H1 (cell line): ENCODE measurements around the gene ZMIZ1.

ENCODE experiments used
- BACH1 ChIP-seq: IDR thresholded peaks from 2 replicates; pipeline ENCODE4 v1.6.1; 2012; ENCODE audit warnings: low read length, improper control_type of control experiment
- CHD2 ChIP-seq: IDR thresholded peaks from 2 replicates; pipeline ENCODE4 v1.6.1; 2012; ENCODE audit warnings: low read length, improper control_type of control experiment
- CHD7 ChIP-seq: fragments of 300-600 bp; sonication (generic); IDR thresholded peaks from 2 replicates; pipeline ENCODE4 v1.7.1; 2012; ENCODE audit warnings: low read length, moderate library complexity, mild to moderate bottlenecking, inconsistent platforms; ENCODE audit not compliant: insufficient replicate concordance
- CTCF ChIP-seq, 3 experiments: IDR thresholded peaks; 1 replicate in 2 of 3; 2 replicates in 1 of 3; pipeline versions ENCODE4 v1.5.1 to v1.6.1; 2011; ENCODE audit warnings: low read length in 3 of 3, mild to moderate bottlenecking in 3 of 3, inconsistent platforms in 2 of 3, low read depth in 1 of 3, moderate library complexity in 1 of 3; ENCODE audit not compliant: insufficient read depth in 1 of 3; ENCODE audit errors: control extremely low read depth in 1 of 3
- EP300 ChIP-seq, 2 experiments: IDR thresholded peaks; 1 replicate in 1 of 2; 2 replicates in 1 of 2; pipeline ENCODE4 v1.6.1; 2011 to 2012; ENCODE audit warnings: low read depth in 2 of 2, low read length in 2 of 2, mild to moderate bottlenecking in 2 of 2, borderline replicate concordance in 1 of 2, inconsistent platforms in 1 of 2, moderate library complexity in 1 of 2
- EZH2 ChIP-seq: fragments of 200-600 bp; sonication (generic); IDR thresholded peaks from 2 replicates; pipeline ENCODE4 v1.7.1; 2012; ENCODE audit warnings: low read depth, mild to moderate bottlenecking, moderate library complexity, low read length, inconsistent platforms; ENCODE audit not compliant: severe bottlenecking
- POLR2A ChIP-seq, 2 experiments: IDR thresholded peaks; 1 replicate in 1 of 2; 2 replicates in 1 of 2; pipeline ENCODE4 v1.6.1; 2011; ENCODE audit warnings: low read depth in 2 of 2, low read length in 2 of 2, mild to moderate bottlenecking in 2 of 2; ENCODE audit errors: control extremely low read depth in 1 of 2
- RNF2 ChIP-seq: fragments of 200-900, 300-1000 bp; sonication (generic); IDR thresholded peaks from 2 replicates; pipeline ENCODE4 v1.7.1; 2016; ENCODE audit warnings: borderline replicate concordance, low read depth, mild to moderate bottlenecking, antibody characterized with exemption, low read length; ENCODE audit not compliant: poor library complexity, severe bottlenecking; ENCODE audit errors: missing control alignments
- SRF ChIP-seq: IDR thresholded peaks from 2 replicates; pipeline ENCODE4 v1.6.1; 2011; ENCODE audit warnings: mild to moderate bottlenecking, low read depth, low read length, moderate library complexity
- TEAD4 ChIP-seq: IDR thresholded peaks from 2 replicates; pipeline ENCODE4 v1.6.1; 2012; ENCODE audit warnings: low read depth, low read length, inconsistent platforms, mixed read lengths
- USF2 ChIP-seq: IDR thresholded peaks from 2 replicates; pipeline ENCODE4 v1.6.1; 2011; ENCODE audit warnings: low read length, improper control_type of control experiment
- ZNF274 ChIP-seq: IDR thresholded peaks from 2 replicates; pipeline ENCODE4 v1.7.0; 2012; ENCODE audit warnings: low read length, borderline replicate concordance; ENCODE audit errors: extremely low read depth

- no peak for TF ChIP-seq USF2
- TF ChIP-seq RNF2: no peak
- no peak for TF ChIP-seq POLR2A (IDR thresholded peaks at IDR 0.05; ENCODE audit: control extremely low read depth in 1 of 2, low read depth in 2 of 2, low read length in 2 of 2)
- TF ChIP-seq SRF: no peak
- TF ChIP-seq TEAD4: no peak
- TF ChIP-seq CHD2: no peak
- no peak for TF ChIP-seq CTCF (IDR thresholded peaks at IDR 0.05; ENCODE audit: control extremely low read depth in 1 of 3, insufficient read depth in 1 of 3, low read depth in 1 of 3, low read length in 3 of 3)
- TF ChIP-seq EP300 (IDR thresholded peaks at IDR 0.05; ENCODE audit: borderline replicate concordance in 1 of 2, low read depth in 2 of 2, low read length in 2 of 2): no peak
- no peak for TF ChIP-seq CHD7
- TF ChIP-seq BACH1: no peak
- no peak for TF ChIP-seq EZH2
- TF ChIP-seq ZNF274: no peak
These were observed 78.5 kb downstream of the ZMIZ1 start for GRCh38 chr10:79147306-79147705.
